H1 (cell line): Measurements from ENCODE around the gene PLCB1. TPM values are rescaled to one million over a fixed set of nuclear protein-coding genes. Genes with fewer than 3 reads are reported as not detected.

Experiments used
- BRCA1 ChIP-seq: IDR thresholded peaks from 2 replicates; pipeline ENCODE4 v1.6.1; 2012; ENCODE audit warnings: low read depth, low read length, improper control_type of control experiment
- YY1 ChIP-seq: IDR thresholded peaks from 2 replicates; pipeline ENCODE4 v1.6.1; 2011; ENCODE audit warnings: low read depth, mild to moderate bottlenecking, low read length
- polyA plus RNA-seq, 7 experiments: library from polyadenylated mRNA; depleted of rRNA in 3 of 7; stranded (reverse) in 5 of 7; unstranded in 2 of 7; fragments of >200 nt in 5 of 7; fragments of 200-250 nt in 2 of 7; gene quantifications; 1 replicate in 5 of 7; 2 replicates in 1 of 7; 4 replicates in 1 of 7; pipeline versions ENCODE4 v1.2.1 to v1.2.3, GENCODE V29; 2011 to 2013; ENCODE audit warnings: missing spikeins in 2 of 7, mixed read lengths in 2 of 7
- total RNA-seq: library from RNA; stranded (reverse); fragmentation: NEBNext Ultra II Directional; extraction: Animal tissue kit (Norgen Biotek cat#: 25700); gene quantifications from 2 replicates; pipeline ENCODE4 v1.2.1, GENCODE V29; 2021

PLCB1 gene
- total and polyA plus RNA-seq, 2 of the 8 experiments (the other 6 are each of a cell fraction or from before 2014, with no cell fraction given): 2.6 to 9.1 TPM

DNA sequence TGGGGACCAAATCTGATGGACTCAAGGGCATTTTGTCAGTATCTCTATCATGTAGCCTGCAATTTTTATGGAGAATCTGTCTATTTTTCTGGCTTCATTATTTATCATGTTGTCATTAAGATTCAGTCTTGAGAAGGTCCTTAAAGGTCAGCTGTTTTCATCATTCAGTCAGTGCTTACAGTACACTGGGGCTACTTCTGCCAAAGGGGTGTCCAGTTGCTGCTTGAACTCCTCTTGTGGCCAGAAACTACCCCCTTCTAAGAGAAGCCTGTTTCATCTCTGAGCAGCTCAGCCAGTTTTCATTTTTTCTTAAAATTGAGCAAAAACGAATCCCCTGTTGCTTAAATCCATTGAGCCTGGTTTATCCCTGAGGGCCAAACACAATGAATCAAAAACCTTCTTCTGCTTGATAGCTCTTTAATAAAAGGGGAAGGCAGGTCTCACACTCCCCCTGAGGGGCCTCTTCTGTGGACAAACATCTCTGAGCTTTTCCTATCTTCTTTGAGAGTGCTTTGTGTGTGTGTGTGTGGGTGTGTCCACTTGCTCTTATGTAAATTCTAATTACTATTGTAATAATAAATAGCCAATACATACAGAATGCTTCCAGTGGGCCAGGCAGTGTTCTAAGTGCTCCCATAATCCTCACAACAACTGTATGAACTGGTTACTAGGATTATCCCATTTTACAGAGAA, 172.2 kb downstream of the PLCB1 start (continued):
- TF ChIP-seq BRCA1 (no peak), YY1 (no peak)
- TF ChIP-seq, all 59 proteins: peak for 0
